Measurements from ENCODE around the gene STRN. TPM values are rescaled to one million over a fixed set of nuclear protein-coding genes. Genes with fewer than 3 reads are reported as not detected.

Gene STRN
- total and polyA plus RNA-seq, 2 experiments from 2014 or later = 6.5 to 12.1 TPM

- H3F3A ChIP-seq (ENCODE audit: insufficient read depth) = no peaks in the 10 kb centered on the region
- DNase-seq = no peak
- in situ Hi-C loops (cut with MboI) = no loop called here
- no peak overlapping the region for H3K4me2 ChIP-seq (ENCODE audit: unreplicated experiment)
- H3K9me2 ChIP-seq (ENCODE audit: insufficient read depth) = no peaks in the 10 kb centered on the region
- H3K79me2 ChIP-seq (ENCODE audit: insufficient read depth) = no peaks in the 10 kb centered on the region
- H4K20me1 ChIP-seq (ENCODE audit: insufficient read depth) = no peaks in the 10 kb centered on the region
- no peak overlapping the region for H3K9ac ChIP-seq
- H3K27me3 ChIP-seq (replicated peaks; ENCODE audit: insufficient read depth) = no peaks in the 10 kb centered on the region
- H3K27ac ChIP-seq = no peak overlapping the region
- no peaks in the 10 kb centered on the region for H3K9me3 ChIP-seq (ENCODE audit: low read depth)
- H3K36me3 ChIP-seq (ENCODE audit: low read depth) = peaks cover 11% of the 10 kb centered on the region
- no peak overlapping the region for H2AFZ ChIP-seq
- TF ChIP-seq EZH2 (IDR thresholded peaks at IDR 0.05; ENCODE audit: insufficient read depth, poor library complexity, severe bottlenecking) (no peak), EZH2phosphoT487 (IDR thresholded peaks at IDR 0.05; ENCODE audit: insufficient read depth, low read depth) (no peak)
- H3K4me3 ChIP-seq = no peak overlapping the region
- H3K4me1 ChIP-seq (ENCODE audit: insufficient read depth) = no peaks in the 10 kb centered on the region
Measured at GRCh38 chr2:36843838-36844237, 122.5 kb downstream of the STRN start.

- Histone ChIP-seq H3K27ac (no peak overlapping the region), H3K9ac (no peak overlapping the region), H3K9me3 (ENCODE audit: low read depth) (no peaks in the 10 kb centered on the region), H3K4me2 (ENCODE audit: unreplicated experiment) (no peak overlapping the region), H3F3A (ENCODE audit: insufficient read depth) (no peaks in the 10 kb centered on the region), H3K36me3 (ENCODE audit: low read depth) (0 out of 2 replicates have a peak, but pooled peaks cover 3% of the 10 kb centered on the region), H3K4me3 (no peak overlapping the region), H3K79me2 (ENCODE audit: insufficient read depth) (no peaks in the 10 kb centered on the region), H3K4me1 (ENCODE audit: insufficient read depth) (no peaks in the 10 kb centered on the region), H3K27me3 (replicated peaks; ENCODE audit: insufficient read depth) (no peaks in the 10 kb centered on the region), H3K9me2 (ENCODE audit: insufficient read depth) (no peaks in the 10 kb centered on the region), H4K20me1 (ENCODE audit: insufficient read depth) (no peaks in the 10 kb centered on the region), H2AFZ (no peak overlapping the region)
- TF ChIP-seq EZH2phosphoT487 (IDR thresholded peaks at IDR 0.05; ENCODE audit: insufficient read depth, low read depth) = no peak
- TF ChIP-seq EZH2 (IDR thresholded peaks at IDR 0.05; ENCODE audit: insufficient read depth, poor library complexity, severe bottlenecking) = no peak
- in situ Hi-C loops (cut with MboI) = no loop called here
- DNase-seq = no peak
- 99% methylated on average over 4 of the region's 4 CpGs for WGBS, 2 experiments (ENCODE audit: low coverage in 1 of 2, low lambda C conversion rate in 2 of 2, missing lambda C conversion rate in 2 of 2)
Measured at GRCh38 chr2:36839976-36840617, 126.2 kb downstream of the STRN start.

GRCh38 chr2:36834731-36835524, 131.4 kb downstream of the STRN start:
- no peaks in the 10 kb centered on the region for H3K4me1 ChIP-seq (ENCODE audit: insufficient read depth)
- WGBS, 2 experiments (ENCODE audit: low coverage in 1 of 2, low lambda C conversion rate in 2 of 2, missing lambda C conversion rate in 2 of 2) = 49 to 50% methylated on average over 5 of the region's 5 CpGs

GRCh38 chr2:36834203-36834602, 132.1 kb downstream of the STRN start:
- Histone ChIP-seq H3K4me3 (no peak overlapping the region), H2AFZ (no peak overlapping the region), H3K9me3 (ENCODE audit: low read depth) (no peaks in the 10 kb centered on the region), H4K20me1 (ENCODE audit: insufficient read depth) (no peaks in the 10 kb centered on the region), H3K9ac (no peak overlapping the region), H3K4me1 (ENCODE audit: insufficient read depth) (no peaks in the 10 kb centered on the region), H3F3A (ENCODE audit: insufficient read depth) (no peaks in the 10 kb centered on the region), H3K36me3 (ENCODE audit: low read depth) (no peaks in the 10 kb centered on the region), H3K9me2 (ENCODE audit: insufficient read depth) (no peaks in the 10 kb centered on the region), H3K27me3 (replicated peaks; ENCODE audit: insufficient read depth) (no peaks in the 10 kb centered on the region), H3K27ac (no peak overlapping the region), H3K4me2 (ENCODE audit: unreplicated experiment) (no peak overlapping the region), H3K79me2 (ENCODE audit: insufficient read depth) (no peaks in the 10 kb centered on the region)
- no peak for TF ChIP-seq EZH2phosphoT487 (IDR thresholded peaks at IDR 0.05; ENCODE audit: insufficient read depth, low read depth)
- no peak for TF ChIP-seq EZH2 (IDR thresholded peaks at IDR 0.05; ENCODE audit: insufficient read depth, poor library complexity, severe bottlenecking)
- DNase-seq = no peak
- in situ Hi-C loops (cut with MboI) = no loop called here
- WGBS, 2 experiments (ENCODE audit: low coverage in 1 of 2, low lambda C conversion rate in 2 of 2, missing lambda C conversion rate in 2 of 2) = 84 to 89% methylated on average over 2 of the region's 2 CpGs

More at GRCh38 chr2:36834731-36835524, 131.4 kb downstream of the STRN start:
- H3K9me2 ChIP-seq (ENCODE audit: insufficient read depth) = no peaks in the 10 kb centered on the region
- no peak for DNase-seq
- H3K27me3 ChIP-seq (replicated peaks; ENCODE audit: insufficient read depth) = no peaks in the 10 kb centered on the region
- in situ Hi-C loops (cut with MboI) = no loop called here
- no peak overlapping the region for H3K4me3 ChIP-seq
- H4K20me1 ChIP-seq (ENCODE audit: insufficient read depth) = no peaks in the 10 kb centered on the region
- H3K27ac ChIP-seq = no peak overlapping the region
- H3K4me2 ChIP-seq (ENCODE audit: unreplicated experiment) = no peak overlapping the region
- H3K9me3 ChIP-seq (ENCODE audit: low read depth) = no peaks in the 10 kb centered on the region
- H2AFZ ChIP-seq = no peak overlapping the region
- no peaks in the 10 kb centered on the region for H3F3A ChIP-seq (ENCODE audit: insufficient read depth)
- no peaks in the 10 kb centered on the region for H3K36me3 ChIP-seq (ENCODE audit: low read depth)
- no peak overlapping the region for H3K9ac ChIP-seq
- no peaks in the 10 kb centered on the region for H3K79me2 ChIP-seq (ENCODE audit: insufficient read depth)
- TF ChIP-seq EZH2phosphoT487 (IDR thresholded peaks at IDR 0.05; ENCODE audit: insufficient read depth, low read depth) (no peak), EZH2 (IDR thresholded peaks at IDR 0.05; ENCODE audit: insufficient read depth, poor library complexity, severe bottlenecking) (no peak)
